ENCODE measurements around the gene C7. TPM values are rescaled to one million over a fixed set of nuclear protein-coding genes. Genes with fewer than 3 reads are reported as not detected.

Gene C7
- total RNA-seq, 1 donor from 2014 or later = 32.3 TPM

- DNase-seq (ENCODE audit: low spot score) = no peak
Observed at GRCh38 chr5:40916226-40916625, 6.9 kb downstream of the C7 start.

- peak; percentile 81 for DNase-seq (ENCODE audit: low spot score)
Observed at GRCh38 chr5:40928886-40929448, 19.7 kb downstream of the C7 start.

GRCh38 chr5:40932766-40933165 is 23.5 kb downstream of the C7 start:
- DNase-seq (ENCODE audit: low spot score) = no peak

GRCh38 chr5:40937075-40937474 is 27.8 kb downstream of the C7 start:
- DNase-seq (ENCODE audit: low spot score) = peak; percentile 44

- DNase-seq (ENCODE audit: low spot score) = no peak
Observed at GRCh38 chr5:40939753-40940152, 30.5 kb downstream of the C7 start.

- no peak for DNase-seq (ENCODE audit: low spot score)
Observed at GRCh38 chr5:40945111-40945510, 35.8 kb downstream of the C7 start.

GRCh38 chr5:40955313-40955712 is 46.0 kb downstream of the C7 start:
- no peak for DNase-seq (ENCODE audit: low spot score)

- DNase-seq (ENCODE audit: low spot score) = no peak
Observed at GRCh38 chr5:40957048-40957447, 47.8 kb downstream of the C7 start.

GRCh38 chr5:40958811-40959210 is 49.5 kb downstream of the C7 start:
- DNase-seq (ENCODE audit: low spot score) = no peak

- no peak for DNase-seq (ENCODE audit: low spot score)
Observed at GRCh38 chr5:40960037-40960436, 50.7 kb downstream of the C7 start.

GRCh38 chr5:40962207-40962955 is 53.1 kb downstream of the C7 start:
- DNase-seq (ENCODE audit: low spot score) = no peak

GRCh38 chr5:40972434-40972833 is 63.1 kb downstream of the C7 start:
- DNase-seq (ENCODE audit: low spot score) = no peak

- DNase-seq (ENCODE audit: low spot score) = no peak
Observed at GRCh38 chr5:40973364-40974004, 64.2 kb downstream of the C7 start.

- DNase-seq (ENCODE audit: low spot score) = no peak
Observed at GRCh38 chr5:40976041-40976440, 66.7 kb downstream of the C7 start.

- no peak for DNase-seq (ENCODE audit: low spot score)
Observed at GRCh38 chr5:40976836-40977235, 67.5 kb downstream of the C7 start.

- no peak for DNase-seq (ENCODE audit: low spot score)
Observed at GRCh38 chr5:40981420-40981819, 72.1 kb downstream of the C7 start.

GRCh38 chr5:40983781-40984180 is 74.5 kb downstream of the C7 start:
- no peak for DNase-seq (ENCODE audit: low spot score)

- DNase-seq (ENCODE audit: low spot score) = no peak
Observed at GRCh38 chr5:40984884-40985283, 75.6 kb downstream of the C7 start.

- DNase-seq (ENCODE audit: low spot score) = no peak
Observed at GRCh38 chr5:40985501-40985900, 76.2 kb downstream of the C7 start.

GRCh38 chr5:40986666-40987065 is 77.4 kb downstream of the C7 start:
- no peak for DNase-seq (ENCODE audit: low spot score)

GRCh38 chr5:40987349-40987748 is 78.1 kb downstream of the C7 start:
- DNase-seq (ENCODE audit: low spot score) = no peak

GRCh38 chr5:40988746-40989510 is 79.6 kb downstream of the C7 start:
- no peak for DNase-seq (ENCODE audit: low spot score)
